GM12878 (cell line): ENCODE data around the gene HSPA2. TPM values are rescaled to one million over a fixed set of nuclear protein-coding genes. Genes with fewer than 3 reads are reported as not detected.

Experiments used
- ATAC-seq: fragments of 200-7000 bp; cut with Tn5 transposase; 3 replicates; pipeline ENCODE4 v1.9.1; 2020; ENCODE audit warnings: mild to moderate bottlenecking, moderate library complexity
- BruUV-seq: library from RNA; stranded (reverse); fragments of 400-500 nt; replicated peaks from 2 replicates; lab custom pipeline; 2021; lab: Mats Ljungman, UMichigan
- CTCF ChIA-PET: fragments of 300-600 bp; sonication (Branson Sonifier 250); formaldehyde crosslinking; extraction: SDS; loops from one replicate; lab custom pipeline; 2021; ENCODE audit warnings: inconsistent platforms; lab: Yijun Ruan, JAX
- POLR2A ChIA-PET: fragments of 350-600 bp; formaldehyde crosslinking; extraction: SDS; loops from one replicate; lab custom pipeline; 2021; ENCODE audit warnings: inconsistent platforms; lab: Charles Lee
- RAD21 ChIA-PET: fragments of 300-600 bp; sonication (Branson Sonifier 250); formaldehyde crosslinking; loops from one replicate; lab custom pipeline; 2023; ENCODE audit warnings: antibody characterized with exemption; ENCODE audit not compliant: unreplicated experiment; lab: Charles Lee
- SMC1A ChIA-PET: fragments of 300-600 bp; sonication (Branson Sonifier 250); formaldehyde crosslinking; loops from one replicate; lab custom pipeline; 2023; ENCODE audit not compliant: unreplicated experiment, uncharacterized antibody; lab: Charles Lee
- DNase-seq: peaks from one replicate; pipeline ENCODE4 v3.0.0-alpha.2; 2011; ENCODE audit warnings: low read depth, low spot score
- FAIRE-seq: peaks from 3 replicates; lab custom pipeline; 2011; peaks lifted over from hg19 to GRCh38; lab: Jason Lieb, UNC
- H2AFZ ChIP-seq: 2 replicates; pipeline ENCODE4 v1.6.0; 2011; ENCODE audit warnings: low read depth, low read length, control low read depth; ENCODE audit not compliant: control insufficient read depth
- H3K27ac ChIP-seq: 2 replicates; pipeline ENCODE4 v1.5.1; 2011; ENCODE audit warnings: control low read depth; ENCODE audit not compliant: control insufficient read depth, insufficient read depth
- H3K27me3 ChIP-seq, 2 experiments: replicated peaks in 1 of 2; 2 replicates each; pipeline versions ENCODE4 v1.6.0 to v1.6.1; 2011; ENCODE audit warnings: low read length in 1 of 2; ENCODE audit not compliant: control insufficient read depth in 2 of 2, insufficient read depth in 2 of 2
- H3K36me3 ChIP-seq, 2 experiments: 2 replicates each; pipeline ENCODE4 v1.5.1; 2011; ENCODE audit warnings: low read length in 1 of 2; ENCODE audit not compliant: control insufficient read depth in 2 of 2, insufficient read depth in 2 of 2
- H3K4me1 ChIP-seq: 2 replicates; pipeline ENCODE4 v1.6.1; 2011; ENCODE audit warnings: mild to moderate bottlenecking, low read length, moderate library complexity, mixed read lengths; ENCODE audit not compliant: control insufficient read depth, insufficient read depth
- H3K4me2 ChIP-seq: 2 replicates; pipeline ENCODE4 v1.6.0; 2011; ENCODE audit warnings: control low read depth; ENCODE audit not compliant: control insufficient read depth, insufficient read depth
- H3K4me3 ChIP-seq: fragments of 200-600 bp; sonication (generic); 2 replicates; pipeline ENCODE4 v1.5.1; 2016
- H3K79me2 ChIP-seq: 2 replicates; pipeline ENCODE4 v1.6.0; 2011; ENCODE audit warnings: low read length; ENCODE audit not compliant: control insufficient read depth, insufficient read depth
- H3K9ac ChIP-seq: 2 replicates; pipeline ENCODE4 v1.8.0; 2011; ENCODE audit warnings: low read length, control low read depth, mixed read lengths; ENCODE audit not compliant: control insufficient read depth, insufficient read depth
- H3K9me3 ChIP-seq: replicated peaks from 3 replicates; pipeline ENCODE4 v1.5.1; 2011; ENCODE audit warnings: mild to moderate bottlenecking, low read length; ENCODE audit not compliant: control insufficient read depth, insufficient read depth
- H4K20me1 ChIP-seq: 2 replicates; pipeline ENCODE4 v1.6.0; 2011; ENCODE audit not compliant: control insufficient read depth, insufficient read depth
- BHLHE40 ChIP-seq, 2 experiments: fragments of 450-650 bp in 1 of 2; IDR thresholded peaks; 2 replicates each; pipeline ENCODE4 v1.6.1; 2011 to 2017; ENCODE audit warnings: low read depth in 2 of 2, borderline replicate concordance in 1 of 2, improper control_type of control experiment in 1 of 2, low read length in 1 of 2, mild to moderate bottlenecking in 1 of 2
- CEBPB ChIP-seq, 2 experiments: fragments of 150-350 bp in 1 of 2; IDR thresholded peaks; 2 replicates each; pipeline ENCODE4 v1.6.1; 2012 to 2014; ENCODE audit warnings: low read depth in 2 of 2, low read length in 2 of 2, borderline replicate concordance in 1 of 2, inconsistent platforms in 1 of 2
- E2F8 ChIP-seq: fragments of 450-650 bp; IDR thresholded peaks from 2 replicates; pipeline ENCODE4 v1.6.1; 2018; ENCODE audit warnings: mild to moderate bottlenecking, low read depth, moderate library complexity; ENCODE audit not compliant: partially characterized antibody
- FOS ChIP-seq: IDR thresholded peaks from 3 replicates; pipeline ENCODE4 v1.6.1; 2011; ENCODE audit warnings: borderline replicate concordance; ENCODE audit not compliant: insufficient read length; ENCODE audit errors: extremely low read depth
- GABPA ChIP-seq: IDR thresholded peaks from 2 replicates; pipeline ENCODE4 v1.6.1; 2014; ENCODE audit warnings: antibody characterized with exemption, low read depth, mild to moderate bottlenecking, inconsistent platforms
- HDGF ChIP-seq: fragments of 450-650 bp; IDR thresholded peaks from 2 replicates; pipeline ENCODE4 v1.6.1; 2016; ENCODE audit warnings: antibody characterized with exemption
- IKZF1 ChIP-seq: fragments of 450-650 bp; conservative IDR thresholded peaks from 2 replicates; pipeline ENCODE4 v1.6.1; 2017; ENCODE audit warnings: antibody characterized with exemption, mild to moderate bottlenecking
- JUND ChIP-seq: IDR thresholded peaks from 2 replicates; pipeline ENCODE4 v1.6.1; 2012; ENCODE audit warnings: low read depth, mild to moderate bottlenecking, low read length, improper control_type of control experiment, moderate library complexity
- PML ChIP-seq: IDR thresholded peaks from 2 replicates; pipeline ENCODE4 v1.6.1; 2012; ENCODE audit warnings: low read length, inconsistent platforms
- RUNX3 ChIP-seq: IDR thresholded peaks from 2 replicates; pipeline ENCODE4 v1.6.1; 2012; ENCODE audit warnings: low read length, inconsistent platforms
- SMARCA5 ChIP-seq: fragments of 450-650 bp; IDR thresholded peaks from 2 replicates; pipeline ENCODE4 v1.6.1; 2017; ENCODE audit warnings: mild to moderate bottlenecking
- USF1 ChIP-seq: IDR thresholded peaks from 2 replicates; pipeline ENCODE4 v1.6.1; 2011; ENCODE audit warnings: borderline replicate concordance, low read depth, mild to moderate bottlenecking, moderate library complexity, mixed read lengths, low read length; ENCODE audit not compliant: insufficient read depth; ENCODE audit errors: extremely low read length
- WRNIP1 ChIP-seq: IDR thresholded peaks from 2 replicates; pipeline ENCODE4 v1.6.1; 2011; ENCODE audit warnings: low read depth, low read length, improper control_type of control experiment, borderline replicate concordance
- ZNF217 ChIP-seq: fragments of 450-650 bp; IDR thresholded peaks from 2 replicates; pipeline ENCODE4 v1.6.1; 2017; ENCODE audit warnings: antibody characterized with exemption, mild to moderate bottlenecking
- ZNF622 ChIP-seq: fragments of 450-650 bp; IDR thresholded peaks from 2 replicates; pipeline ENCODE4 v1.6.1; 2017; ENCODE audit warnings: mild to moderate bottlenecking, inconsistent platforms
- ZZZ3 ChIP-seq: IDR thresholded peaks from 2 replicates; pipeline ENCODE4 v1.6.1; 2011; ENCODE audit warnings: low read depth; ENCODE audit not compliant: control insufficient read depth, insufficient read length
- WGBS: methylation state at CpG from one replicate; pipeline ENCODE4 v1.1.6; 2016; ENCODE audit warnings: low lambda C conversion rate; ENCODE audit not compliant: insufficient replicate concordance, insufficient coverage; ENCODE audit errors: missing lambda C conversion rate; 5-methylcytosine and 5-hydroxymethylcytosine counted together
- in situ Hi-C: fragments of 300-500 bp; cut with MboI; formaldehyde crosslinking; loops from 9 replicates; pipeline ENCODE4 v1.14.3; 2018; ENCODE audit warnings: mixed read lengths
- intact Hi-C: fragments of 100-400 bp; cut with micrococcal nuclease; formaldehyde crosslinking; loops from one replicate; pipeline ENCODE4 v1.14.2; 2022; ENCODE audit not compliant: unreplicated experiment
- polyA plus RNA-seq, 11 experiments: library from polyadenylated mRNA; depleted of rRNA in 4 of 11; unstranded in 6 of 11; stranded (reverse) in 5 of 11; fragments of >200 nt; fragmentation: Nextera tagmentation in 4 of 11; fragmentation: Illumina TruSeq in 1 of 11; extraction: Ambion mirVana in 4 of 11; extraction: Trizol in 1 of 11; gene quantifications; 1 replicate in 1 of 11; 2 replicates in 10 of 11; pipeline versions ENCODE4 v1.2.1 to v1.2.3, GENCODE V29; 2011 to 2016; ENCODE audit warnings: inconsistent platforms in 2 of 11, missing spikeins in 2 of 11, low read depth in 1 of 11
- total RNA-seq, 4 experiments: library from RNA; depleted of rRNA in 3 of 4; stranded (reverse); fragments of >200 nt in 3 of 4; fragmentation: Illumina TruSeq in 1 of 4; extraction: Trizol in 1 of 4; gene quantifications; 2 replicates each; pipeline versions ENCODE4 v1.2.1 to v1.2.3, GENCODE V29; 2013 to 2021
- TF ChIP-seq, protein P1 (sequence below), 3 experiments: IDR thresholded peaks in 2 of 3; conservative IDR thresholded peaks in 1 of 3; 2 replicates each; pipeline ENCODE4 v1.5.1; 2011; ENCODE audit warnings: low read depth in 3 of 3, low read length in 3 of 3, mild to moderate bottlenecking in 3 of 3, control low read depth in 2 of 3, moderate library complexity in 2 of 3, inconsistent platforms in 1 of 3, mixed read lengths in 1 of 3; ENCODE audit not compliant: control insufficient read depth in 2 of 3, insufficient read depth in 1 of 3; ENCODE audit errors: extremely low read depth in 1 of 3

Gene HSPA2
- total and polyA plus RNA-seq, 10 of the 15 experiments (the other 5 are each of a cell fraction or from before 2014, with no cell fraction given): 0.02 to 1.2 (median 0.65) TPM

- DNase-seq (no peak), ATAC-seq (peak; percentile 50), FAIRE-seq (peak; percentile 80)
- POLR2A ChIA-PET: interaction anchor here (0.6 to 3.0 kb wide), 6 partner anchors 8 to 65 kb away, joined by 3 to 19 read pairs (median 3); no protein-coding TSS in a partner anchor
- WGBS: 14% methylated on average over 4 of the region's 4 CpGs
- no TSS peak for BruUV-seq
- Histone ChIP-seq H3K4me2 (peak overlapping the region; percentile 83), H3K27me3 (no peaks in the 10 kb centered on the region), H2AFZ (no peak overlapping the region), H3K4me1 (peaks cover 25% of the 10 kb centered on the region), H3K36me3 (peaks cover 0 to 11% of the 10 kb centered on the region in 2 experiments; a peak in 3 of 4 replicates), H3K79me2 (peaks cover 95% of the 10 kb centered on the region), H3K9me3 (no peaks in the 10 kb centered on the region), H3K4me3 (peak overlapping the region; percentile 40; the same call in 1 of the 2 replicates), H3K27ac (peak overlapping the region; percentile 68), H4K20me1 (peaks cover 5% of the 10 kb centered on the region), H3K9ac (peak overlapping the region; percentile 5; the same call in 1 of the 2 replicates)
- in situ Hi-C loops (no loop called here), intact Hi-C loops (no loop called here)
- RAD21 ChIA-PET: interaction anchor here (0.6 to 4.2 kb wide), 18 partner anchors 9 to 489 kb away, joined by 3 to 24 read pairs (median 4); no protein-coding TSS in a partner anchor
- CTCF ChIA-PET: interaction anchor here (0.6 to 6.3 kb wide), 25 partner anchors 9 to 387 kb away, joined by 3 to 63 read pairs (median 5); partner anchors contain the start of gene MTHFD1
- SMC1A ChIA-PET: interaction anchor here (0.6 to 5.0 kb wide), 19 partner anchors 9 to 197 kb away, joined by 3 to 40 read pairs (median 5); no protein-coding TSS in a partner anchor
- TF ChIP-seq BHLHE40 (IDR thresholded peaks at IDR 0.05; ENCODE audit: borderline replicate concordance in 1 of 2, low read depth in 2 of 2, low read length in 1 of 2) (no peak), CEBPB (IDR thresholded peaks at IDR 0.05; ENCODE audit: borderline replicate concordance in 1 of 2, low read depth in 2 of 2, low read length in 2 of 2) (no peak), ZNF622 (no peak), WRNIP1 (0 out of 2 replicates have a peak, but pooled peaks have one; percentile 47), USF1 (no peak), ZZZ3 (no peak), SMARCA5 (0 out of 2 replicates have a peak, but pooled peaks have one; percentile 80), GABPA (no peak), IKZF1 (peak; percentile 53), JUND (no peak), RUNX3 (peak; percentile 24; the same call in 1 of the 2 replicates), FOS (no peak), ZNF217 (no peak), HDGF (no peak; the same call in 1 of the 2 replicates), E2F8 (no peak), PML (no peak)
- TF ChIP-seq, protein P1, sequence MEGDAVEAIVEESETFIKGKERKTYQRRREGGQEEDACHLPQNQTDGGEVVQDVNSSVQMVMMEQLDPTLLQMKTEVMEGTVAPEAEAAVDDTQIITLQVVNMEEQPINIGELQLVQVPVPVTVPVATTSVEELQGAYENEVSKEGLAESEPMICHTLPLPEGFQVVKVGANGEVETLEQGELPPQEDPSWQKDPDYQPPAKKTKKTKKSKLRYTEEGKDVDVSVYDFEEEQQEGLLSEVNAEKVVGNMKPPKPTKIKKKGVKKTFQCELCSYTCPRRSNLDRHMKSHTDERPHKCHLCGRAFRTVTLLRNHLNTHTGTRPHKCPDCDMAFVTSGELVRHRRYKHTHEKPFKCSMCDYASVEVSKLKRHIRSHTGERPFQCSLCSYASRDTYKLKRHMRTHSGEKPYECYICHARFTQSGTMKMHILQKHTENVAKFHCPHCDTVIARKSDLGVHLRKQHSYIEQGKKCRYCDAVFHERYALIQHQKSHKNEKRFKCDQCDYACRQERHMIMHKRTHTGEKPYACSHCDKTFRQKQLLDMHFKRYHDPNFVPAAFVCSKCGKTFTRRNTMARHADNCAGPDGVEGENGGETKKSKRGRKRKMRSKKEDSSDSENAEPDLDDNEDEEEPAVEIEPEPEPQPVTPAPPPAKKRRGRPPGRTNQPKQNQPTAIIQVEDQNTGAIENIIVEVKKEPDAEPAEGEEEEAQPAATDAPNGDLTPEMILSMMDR (IDR thresholded peaks at IDR 0.05 in 2 of 3, conservative IDR thresholded peaks at IDR 0.05 in 1 of 3; ENCODE audit: control insufficient read depth in 2 of 3, extremely low read depth in 1 of 3, insufficient read depth in 1 of 3, low read depth in 3 of 3, low read length in 3 of 3): peak; percentile 82 to 95 (median 84)
Measured at GRCh38 chr14:64510825-64511671, 29.5 kb upstream of the HSPA2 start.
